Measurements from ENCODE around the gene ANAPC2. TPM values are rescaled to one million over a fixed set of nuclear protein-coding genes. Genes with fewer than 3 reads are reported as not detected.

Gene ANAPC2
- total RNA-seq, 4 donors from 2014 or later = 18.7 to 28.7 (median 25.1) TPM

GRCh38 chr9:137170486-137171148 lies 17.7 kb downstream of the ANAPC2 start:
- H3K27me3 ChIP-seq = peaks cover 6 to 86% (median 50%) of the 10 kb centered on the region in 4 donors
- H3K36me3 ChIP-seq = no peaks in the 10 kb centered on the region
- no peak for DNase-seq (ENCODE audit: extremely low spot score)
- no peak overlapping the region for H3K27ac ChIP-seq (replicated peaks in 1 of 4)
- H3K4me3 ChIP-seq = no peak overlapping the region
- TF ChIP-seq CTCF (IDR thresholded peaks at IDR 0.05) (no peak), POLR2A (IDR thresholded peaks at IDR 0.05; ENCODE audit: low read depth) (no peak), EP300 (IDR thresholded peaks at IDR 0.05) (no peak), POLR2AphosphoS5 (IDR thresholded peaks at IDR 0.05) (no peak)
- 34% methylated on average over 10 of the region's 14 CpGs for WGBS
- intact Hi-C loops (cut with DNase I) = no loop called here
- H3K4me1 ChIP-seq = peaks cover 27 to 46% (median 33%) of the 10 kb centered on the region in 4 donors
- no peaks in the 10 kb centered on the region for H3K9me3 ChIP-seq

- intact Hi-C loops (cut with DNase I) = no loop called here
- peak within 1 kb of the TSS; percentile 42 to 54 (median 45) for H3K4me3 ChIP-seq
- H3K27me3 ChIP-seq = peaks cover 6 to 93% (median 57%) of the 10 kb centered on the region in 4 donors
- DNase-seq (ENCODE audit: extremely low spot score) = no peak
- H3K27ac ChIP-seq (replicated peaks in 1 of 4) = no peak within 1 kb of the TSS
- TF ChIP-seq EP300 (IDR thresholded peaks at IDR 0.05) (no peak), POLR2A (IDR thresholded peaks at IDR 0.05; ENCODE audit: low read depth) (no peak), POLR2AphosphoS5 (IDR thresholded peaks at IDR 0.05) (no peak), CTCF (IDR thresholded peaks at IDR 0.05) (no peak)
- no peaks in the 10 kb centered on the region for H3K36me3 ChIP-seq
- WGBS = 40% methylated on average over 1 of the region's 41 CpGs
- no peaks in the 10 kb centered on the region for H3K9me3 ChIP-seq
- H3K4me1 ChIP-seq = peaks cover 27 to 40% (median 31%) of the 10 kb centered on the region in 4 donors
Measured at GRCh38 chr9:137169896-137170358, 18.4 kb downstream of the ANAPC2 start, which contains the start of gene LRRC26. LRRC26 (minus strand) TSS chr9:137170051; CDS start chr9:137169943, 108 bp downstream.

GRCh38 chr9:137168904-137169856 lies 19.2 kb downstream of the ANAPC2 start:
- no peak for TF ChIP-seq EP300 (IDR thresholded peaks at IDR 0.05)
- TF ChIP-seq CTCF (IDR thresholded peaks at IDR 0.05) = no peak
- TF ChIP-seq POLR2AphosphoS5 (IDR thresholded peaks at IDR 0.05) = no peak
- no peak for TF ChIP-seq POLR2A (IDR thresholded peaks at IDR 0.05; ENCODE audit: low read depth)
- intact Hi-C loops (cut with DNase I) = no loop called here
- Histone ChIP-seq H3K27ac (replicated peaks in 1 of 4) (no peak overlapping the region), H3K4me1 (peaks cover 27 to 38% (median 30%) of the 10 kb centered on the region in 4 donors), H3K36me3 (no peaks in the 10 kb centered on the region), H3K27me3 (peaks cover 6 to 100% (median 64%) of the 10 kb centered on the region in 4 donors), H3K9me3 (no peaks in the 10 kb centered on the region), H3K4me3 (peak overlapping the region; percentile 42 to 54 (median 45))
- no peak for DNase-seq (ENCODE audit: extremely low spot score)
- no CpG with 5 or more reads among the region's 124 CpGs for WGBS

GRCh38 chr9:137168573-137168903 lies 19.8 kb downstream of the ANAPC2 start:
- Histone ChIP-seq H3K27me3 (peaks cover 6 to 100% (median 70%) of the 10 kb centered on the region in 4 donors), H3K4me1 (peaks cover 27 to 39% (median 31%) of the 10 kb centered on the region in 4 donors), H3K27ac (replicated peaks in 1 of 4) (no peak overlapping the region), H3K36me3 (no peaks in the 10 kb centered on the region), H3K4me3 (peak overlapping the region; percentile 42 to 54 (median 45)), H3K9me3 (no peaks in the 10 kb centered on the region)
- DNase-seq (ENCODE audit: extremely low spot score) = no peak
- TF ChIP-seq EP300 (IDR thresholded peaks at IDR 0.05) (no peak), POLR2A (IDR thresholded peaks at IDR 0.05; ENCODE audit: low read depth) (no peak), POLR2AphosphoS5 (IDR thresholded peaks at IDR 0.05) (no peak), CTCF (IDR thresholded peaks at IDR 0.05) (no peak)
- 0% methylated on average over 8 of the region's 36 CpGs for WGBS
- intact Hi-C loops (cut with DNase I) = no loop called here

Data from esophagus muscularis mucosa (tissue), 4 donors.